ENCODE measurements around the gene PADI4. TPM values are rescaled to one million over a fixed set of nuclear protein-coding genes. Genes with fewer than 3 reads are reported as not detected.

PADI4 gene
- total and polyA plus RNA-seq, 2 of the 8 experiments (the other 6 are each of a cell fraction or from before 2014, with no cell fraction given), result 0.29 TPM; not detected in 1

DNA sequence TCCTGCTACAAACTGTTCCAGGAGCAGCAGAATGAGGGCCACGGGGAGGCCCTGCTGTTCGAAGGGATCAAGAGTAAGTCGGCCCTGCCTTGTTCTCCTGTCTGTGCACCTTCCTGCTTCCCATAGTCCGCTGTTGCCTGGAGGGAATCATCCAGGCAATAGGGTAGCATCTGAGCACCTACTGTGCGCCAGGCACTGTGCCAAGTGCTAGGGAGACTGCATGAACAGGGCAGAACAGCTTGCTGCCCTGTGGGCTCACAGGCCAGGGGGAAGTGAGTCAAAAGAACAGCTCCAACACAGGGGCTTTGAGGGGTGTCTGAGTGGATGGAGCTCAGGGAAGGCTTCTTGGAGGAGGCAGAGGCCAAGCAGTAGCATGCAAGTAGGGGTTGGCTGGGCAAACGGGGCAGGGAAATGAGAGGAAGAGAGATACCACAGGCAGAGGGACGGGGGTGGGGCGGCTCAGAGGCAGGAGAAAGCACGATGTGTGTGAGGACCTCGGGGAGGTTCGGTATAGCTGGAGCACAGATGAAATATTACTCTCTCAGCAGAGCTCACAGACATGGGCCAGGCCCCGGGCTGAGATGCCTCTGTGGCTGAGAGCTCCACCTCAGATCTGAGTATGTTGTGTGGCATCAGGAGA, 48.5 kb downstream of the PADI4 start (continued):
- TF ChIP-seq CHD7 (IDR thresholded peaks at IDR 0.05; ENCODE audit: insufficient replicate concordance, low read length) (no peak), JUN (IDR thresholded peaks at IDR 0.05; ENCODE audit: low read depth, low read length) (no peak), CBX5 (IDR thresholded peaks at IDR 0.05; ENCODE audit: low read depth, low read length) (no peak), RFX5 (IDR thresholded peaks at IDR 0.05; ENCODE audit: borderline replicate concordance, low read depth, low read length) (no peak), RBBP5 (IDR thresholded peaks at IDR 0.05; ENCODE audit: borderline replicate concordance, low read depth, low read length) (no peak), E2F6 (IDR thresholded peaks at IDR 0.05) (no peak), KDM5A (IDR thresholded peaks at IDR 0.05; ENCODE audit: low read length) (no peak), CHD2 (IDR thresholded peaks at IDR 0.05; ENCODE audit: low read length) (no peak), KDM4A (IDR thresholded peaks at IDR 0.05; ENCODE audit: low read depth, low read length, severe bottlenecking) (no peak), EZH2 (IDR thresholded peaks at IDR 0.05; ENCODE audit: low read depth, low read length, severe bottlenecking) (no peak)

Measured in H1 (cell line).